ENCODE measurements around the gene ETS1.

Gene ETS1

DNA sequence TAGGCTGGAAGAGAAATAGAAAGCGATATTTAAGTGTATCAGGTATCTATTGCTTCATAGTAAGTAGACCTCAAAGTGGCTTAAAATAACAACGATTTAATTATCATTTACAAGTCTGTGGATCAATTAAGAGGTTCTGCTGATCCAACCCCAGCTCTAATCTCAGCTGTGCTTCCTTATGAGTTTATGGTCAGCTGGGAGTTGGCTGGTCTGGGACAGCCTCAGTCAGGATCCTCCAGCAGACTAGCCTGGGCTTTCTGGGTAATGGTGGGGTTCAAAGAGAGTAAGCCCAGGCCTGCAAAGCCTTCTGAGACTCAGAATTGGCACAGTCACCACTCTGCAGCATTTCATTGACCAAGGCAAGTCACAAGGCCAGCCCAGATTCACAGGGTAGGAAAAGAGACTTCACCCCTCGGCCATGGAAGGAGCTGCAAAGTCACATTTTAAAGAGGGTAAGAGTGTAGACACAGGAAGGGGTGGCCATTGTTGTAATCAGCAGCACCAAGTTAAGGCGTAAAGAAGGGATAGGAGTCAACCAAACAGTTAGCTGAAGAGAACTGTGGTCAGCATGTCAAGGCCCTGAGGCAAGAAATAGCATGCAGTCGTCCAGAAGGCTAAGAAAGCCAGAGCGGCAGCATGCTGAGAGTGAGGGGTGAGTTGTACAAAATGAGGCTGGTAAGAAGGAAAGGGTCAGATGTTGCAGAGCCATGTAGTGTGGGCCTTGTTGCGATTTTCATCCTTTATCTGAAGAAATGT lies 168.2 kb downstream of the ETS1 start:
- Histone ChIP-seq H3K4me1 (ENCODE audit: control insufficient read depth, insufficient read depth, low read length) (peaks cover under 1% of the 10 kb centered on the region; the same call in 1 of the 2 replicates), H3K9me3 (ENCODE audit: control insufficient read depth, insufficient read depth, low read length) (no peaks in the 10 kb centered on the region), H3K36me3 (ENCODE audit: control insufficient read depth, insufficient read depth, low read length) (no peaks in the 10 kb centered on the region), H3K4me3 (ENCODE audit: low read depth, low read length) (no peak overlapping the region), H3K27ac (ENCODE audit: low read depth, low read length) (no peak overlapping the region), H3K9ac (ENCODE audit: low read depth, low read length) (no peak overlapping the region), H3K27me3 (ENCODE audit: control insufficient read depth, insufficient read depth, low read length) (no peaks in the 10 kb centered on the region)

- H3K9ac ChIP-seq (ENCODE audit: low read depth, low read length): no peak overlapping the region
- no peaks in the 10 kb centered on the region for H3K36me3 ChIP-seq (ENCODE audit: control insufficient read depth, insufficient read depth, low read length)
- H3K4me1 ChIP-seq (ENCODE audit: control insufficient read depth, insufficient read depth, low read length): no peaks in the 10 kb centered on the region
Measured at GRCh38 chr11:128417607-128418324, 169.6 kb downstream of the ETS1 start.

DNA sequence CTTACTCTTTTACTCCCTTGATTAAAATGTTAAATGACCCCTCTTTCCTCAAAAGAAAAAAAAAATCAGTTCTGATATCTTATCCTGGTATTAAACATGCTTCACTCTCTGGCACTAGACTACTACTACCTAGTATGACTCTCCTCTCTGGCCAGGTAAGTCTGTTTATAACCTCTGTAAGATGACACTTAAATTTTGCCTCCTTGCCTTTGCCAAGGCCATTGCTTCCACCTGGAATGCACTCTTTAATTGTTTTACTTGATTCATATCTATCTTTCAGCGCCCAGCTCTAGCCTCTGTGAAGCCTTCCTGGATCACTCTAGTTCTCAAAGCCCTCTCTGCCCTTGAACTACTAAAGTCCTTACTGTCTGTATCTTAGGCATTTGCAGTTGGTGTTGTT lies 170.4 kb downstream of the ETS1 start:
- H3K27ac ChIP-seq (ENCODE audit: low read depth, low read length): no peak overlapping the region
- H3K9me3 ChIP-seq (ENCODE audit: control insufficient read depth, insufficient read depth, low read length): no peaks in the 10 kb centered on the region
- H3K4me3 ChIP-seq (ENCODE audit: low read depth, low read length): no peak overlapping the region
- H3K9ac ChIP-seq (ENCODE audit: low read depth, low read length): no peak overlapping the region
- H3K27me3 ChIP-seq (ENCODE audit: control insufficient read depth, insufficient read depth, low read length): no peaks in the 10 kb centered on the region
- no peaks in the 10 kb centered on the region for H3K4me1 ChIP-seq (ENCODE audit: control insufficient read depth, insufficient read depth, low read length)
- H3K36me3 ChIP-seq (ENCODE audit: control insufficient read depth, insufficient read depth, low read length): no peaks in the 10 kb centered on the region

More at GRCh38 chr11:128417607-128418324, 169.6 kb downstream of the ETS1 start:
- Histone ChIP-seq H3K27ac (ENCODE audit: low read depth, low read length) (no peak overlapping the region), H3K27me3 (ENCODE audit: control insufficient read depth, insufficient read depth, low read length) (no peaks in the 10 kb centered on the region), H3K4me3 (ENCODE audit: low read depth, low read length) (no peak overlapping the region), H3K9me3 (ENCODE audit: control insufficient read depth, insufficient read depth, low read length) (no peaks in the 10 kb centered on the region)

- no peak overlapping the region for H3K27ac ChIP-seq (ENCODE audit: low read depth, low read length)
- no peaks in the 10 kb centered on the region for H3K9me3 ChIP-seq (ENCODE audit: control insufficient read depth, insufficient read depth, low read length)
- no peak overlapping the region for H3K4me3 ChIP-seq (ENCODE audit: low read depth, low read length)
- no peaks in the 10 kb centered on the region for H3K27me3 ChIP-seq (ENCODE audit: control insufficient read depth, insufficient read depth, low read length)
- no peaks in the 10 kb centered on the region for H3K36me3 ChIP-seq (ENCODE audit: control insufficient read depth, insufficient read depth, low read length)
- H3K9ac ChIP-seq (ENCODE audit: low read depth, low read length): no peak overlapping the region
- H3K4me1 ChIP-seq (ENCODE audit: control insufficient read depth, insufficient read depth, low read length): no peaks in the 10 kb centered on the region
Measured at GRCh38 chr11:128415539-128415938, 171.8 kb downstream of the ETS1 start.

- Histone ChIP-seq H3K27ac (ENCODE audit: low read depth, low read length) (no peak overlapping the region), H3K36me3 (ENCODE audit: control insufficient read depth, insufficient read depth, low read length) (no peaks in the 10 kb centered on the region), H3K4me1 (ENCODE audit: control insufficient read depth, insufficient read depth, low read length) (no peaks in the 10 kb centered on the region), H3K27me3 (ENCODE audit: control insufficient read depth, insufficient read depth, low read length) (no peaks in the 10 kb centered on the region), H3K9ac (ENCODE audit: low read depth, low read length) (no peak overlapping the region), H3K4me3 (ENCODE audit: low read depth, low read length) (no peak overlapping the region), H3K9me3 (ENCODE audit: control insufficient read depth, insufficient read depth, low read length) (no peaks in the 10 kb centered on the region)
Measured at GRCh38 chr11:128412847-128413791, 174.2 kb downstream of the ETS1 start.

GRCh38 chr11:128411812-128412211 lies 175.5 kb downstream of the ETS1 start:
- H3K9me3 ChIP-seq (ENCODE audit: control insufficient read depth, insufficient read depth, low read length): no peaks in the 10 kb centered on the region
- H3K27ac ChIP-seq (ENCODE audit: low read depth, low read length): no peak overlapping the region
- H3K4me3 ChIP-seq (ENCODE audit: low read depth, low read length): no peak overlapping the region
- no peaks in the 10 kb centered on the region for H3K36me3 ChIP-seq (ENCODE audit: control insufficient read depth, insufficient read depth, low read length)
- H3K9ac ChIP-seq (ENCODE audit: low read depth, low read length): no peak overlapping the region
- no peaks in the 10 kb centered on the region for H3K4me1 ChIP-seq (ENCODE audit: control insufficient read depth, insufficient read depth, low read length)
- no peaks in the 10 kb centered on the region for H3K27me3 ChIP-seq (ENCODE audit: control insufficient read depth, insufficient read depth, low read length)

GRCh38 chr11:128411150-128411549 lies 176.2 kb downstream of the ETS1 start:
- no peak overlapping the region for H3K27ac ChIP-seq (ENCODE audit: low read depth, low read length)
- H3K4me1 ChIP-seq (ENCODE audit: control insufficient read depth, insufficient read depth, low read length): no peaks in the 10 kb centered on the region
- H3K4me3 ChIP-seq (ENCODE audit: low read depth, low read length): no peak overlapping the region
- no peaks in the 10 kb centered on the region for H3K27me3 ChIP-seq (ENCODE audit: control insufficient read depth, insufficient read depth, low read length)
- no peaks in the 10 kb centered on the region for H3K36me3 ChIP-seq (ENCODE audit: control insufficient read depth, insufficient read depth, low read length)
- H3K9ac ChIP-seq (ENCODE audit: low read depth, low read length): no peak overlapping the region
- H3K9me3 ChIP-seq (ENCODE audit: control insufficient read depth, insufficient read depth, low read length): no peaks in the 10 kb centered on the region

GRCh38 chr11:128409476-128409875 lies 177.9 kb downstream of the ETS1 start:
- H3K4me1 ChIP-seq (ENCODE audit: control insufficient read depth, insufficient read depth, low read length): no peaks in the 10 kb centered on the region
- no peak overlapping the region for H3K27ac ChIP-seq (ENCODE audit: low read depth, low read length)
- H3K9me3 ChIP-seq (ENCODE audit: control insufficient read depth, insufficient read depth, low read length): no peaks in the 10 kb centered on the region
- H3K4me3 ChIP-seq (ENCODE audit: low read depth, low read length): no peak overlapping the region
- no peaks in the 10 kb centered on the region for H3K36me3 ChIP-seq (ENCODE audit: control insufficient read depth, insufficient read depth, low read length)
- H3K9ac ChIP-seq (ENCODE audit: low read depth, low read length): no peak overlapping the region
- no peaks in the 10 kb centered on the region for H3K27me3 ChIP-seq (ENCODE audit: control insufficient read depth, insufficient read depth, low read length)

All from HUES48 (cell line).